HCT116 (cell line): ENCODE results near the gene NTN3. TPM values are rescaled to one million over a fixed set of nuclear protein-coding genes. Genes with fewer than 3 reads are reported as not detected.

Source experiments
- ATAC-seq: fragments of 200-7000 bp; cut with Tn5 transposase; 2 replicates; pipeline ENCODE4 v1.9.1; 2020; ENCODE audit warnings: mild to moderate bottlenecking, moderate library complexity
- BruUV-seq: library from RNA; stranded (reverse); fragments of 400-500 nt; replicated peaks from 2 replicates; lab custom pipeline; 2021; lab: Mats Ljungman, UMichigan
- CTCF ChIA-PET: fragments of 300-600 bp; sonication (Branson Sonifier 250); formaldehyde crosslinking; loops from one replicate; lab custom pipeline; 2021; ENCODE audit warnings: antibody characterized with exemption; lab: Charles Lee
- POLR2A ChIA-PET: fragments of 300-600, 350-600 bp; sonication (Branson Sonifier 250); formaldehyde crosslinking; loops from one replicate; lab custom pipeline; 2021; ENCODE audit warnings: antibody characterized with exemption; lab: Charles Lee
- RAD21 ChIA-PET, 2 experiments: fragments of 300-600 bp; sonication (Branson Sonifier 250); formaldehyde crosslinking; loops; one replicate each; lab custom pipeline; 2023; ENCODE audit warnings: low total read pairs in 2 of 2; ENCODE audit not compliant: uncharacterized antibody in 2 of 2, unreplicated experiment in 2 of 2, low non-redundant PET in 1 of 2; lab: Charles Lee
- DNase-seq: peaks from one replicate; pipeline ENCODE4 v3.0.0-alpha.2; 2010; ENCODE audit warnings: low read depth, low spot score
- H2AFZ ChIP-seq: fragments of 200-600 bp; shearing (Covaris generic), sonication (generic); 2 replicates; pipeline ENCODE4 v1.6.1; 2017; ENCODE audit warnings: low read depth, mixed run types, mixed read lengths, antibody characterized with exemption, low read length; ENCODE audit not compliant: poor library complexity, severe bottlenecking
- H3K27ac ChIP-seq: 2 replicates; pipeline ENCODE4 v1.5.1; 2012; ENCODE audit warnings: low read depth, low read length
- H3K27me3 ChIP-seq: fragments of 200-600 bp; sonication (generic); 2 replicates; pipeline ENCODE4 v1.6.1; 2016; ENCODE audit warnings: mixed run types, low read length, mixed read lengths; ENCODE audit not compliant: insufficient read depth
- H3K36me3 ChIP-seq, 2 experiments: fragments of 200-500 bp in 1 of 2; fragments of 200-600 bp in 1 of 2; sonication (Bioruptor generic) in 1 of 2; sonication (generic) in 1 of 2; 2 replicates each; pipeline versions ENCODE4 v1.5.1 to v1.6.1; 2014 to 2016; ENCODE audit warnings: low read length in 2 of 2, inconsistent platforms in 1 of 2, mixed read lengths in 1 of 2, mixed run types in 1 of 2; ENCODE audit not compliant: insufficient read depth in 2 of 2, control insufficient read depth in 1 of 2
- H3K4me1 ChIP-seq, 2 experiments: fragments of 200-600 bp in 1 of 2; sonication (generic) in 1 of 2; 2 replicates each; pipeline versions ENCODE4 v1.5.1 to v1.6.1; 2012 to 2017; ENCODE audit warnings: low read length in 2 of 2, inconsistent platforms in 1 of 2, mild to moderate bottlenecking in 1 of 2, mixed read lengths in 1 of 2, mixed run types in 1 of 2, moderate library complexity in 1 of 2; ENCODE audit not compliant: insufficient read depth in 2 of 2, control insufficient read depth in 1 of 2
- H3K4me2 ChIP-seq: fragments of 200-600 bp; sonication (generic); 2 replicates; pipeline ENCODE4 v1.6.1; 2017; ENCODE audit warnings: mixed run types, low read length, mixed read lengths
- H3K4me3 ChIP-seq, 2 experiments: fragments of 200-600 bp in 1 of 2; sonication (generic) in 1 of 2; replicated peaks in 1 of 2; 2 replicates each; pipeline ENCODE4 v1.5.1; 2011 to 2016; ENCODE audit warnings: low read length in 2 of 2, control low read depth in 1 of 2, low read depth in 1 of 2, mild to moderate bottlenecking in 1 of 2, mixed read lengths in 1 of 2, mixed run types in 1 of 2
- H3K79me2 ChIP-seq: fragments of 200-600 bp; sonication (generic); 2 replicates; pipeline ENCODE4 v1.6.1; 2017; ENCODE audit warnings: mild to moderate bottlenecking, mixed run types, low read length, moderate library complexity, mixed read lengths; ENCODE audit not compliant: insufficient read depth
- H3K9ac ChIP-seq: fragments of 200-600 bp; sonication (generic); 2 replicates; pipeline ENCODE4 v1.6.1; 2016; ENCODE audit warnings: low read length, mixed read lengths
- H3K9me2 ChIP-seq: fragments of 200-600 bp; sonication (generic), shearing (Covaris generic); 2 replicates; pipeline ENCODE4 v1.6.1; 2017; ENCODE audit warnings: mixed run types, mild to moderate bottlenecking, moderate library complexity; ENCODE audit not compliant: insufficient read depth
- H3K9me3 ChIP-seq, 2 experiments: fragments of 200-500 bp in 1 of 2; fragments of 200-600 bp in 1 of 2; sonication (Bioruptor generic) in 1 of 2; sonication (generic) in 1 of 2; 2 replicates each; pipeline ENCODE4 v1.6.1; 2014 to 2017; ENCODE audit warnings: low read length in 2 of 2, mixed read lengths in 2 of 2, inconsistent platforms in 1 of 2, low read depth in 1 of 2, mild to moderate bottlenecking in 1 of 2, mixed run types in 1 of 2, moderate library complexity in 1 of 2; ENCODE audit not compliant: control insufficient read depth in 1 of 2, insufficient read depth in 1 of 2
- H4K20me1 ChIP-seq: fragments of 200-600 bp; sonication (generic), shearing (Covaris generic); 2 replicates; pipeline ENCODE4 v1.6.1; 2017; ENCODE audit warnings: mixed run types, mild to moderate bottlenecking, moderate library complexity; ENCODE audit not compliant: insufficient read depth
- CEBPB ChIP-seq: IDR thresholded peaks from 2 replicates; pipeline ENCODE4 v1.6.1; 2012; ENCODE audit warnings: low read depth
- EGR1 ChIP-seq: IDR thresholded peaks from 2 replicates; pipeline ENCODE4 v1.6.1; 2012; ENCODE audit warnings: low read depth
- EZH2phosphoT487 ChIP-seq: fragments of 200-600 bp; IDR thresholded peaks from 2 replicates; pipeline ENCODE4 v1.6.1; 2018; ENCODE audit warnings: antibody characterized with exemption, borderline replicate concordance
- SIN3A ChIP-seq: IDR thresholded peaks from 2 replicates; pipeline ENCODE4 v1.6.1; 2012; ENCODE audit warnings: low read depth
- TCF7L2 ChIP-seq: IDR thresholded peaks from 2 replicates; pipeline ENCODE4 v1.7.0; 2011; ENCODE audit warnings: borderline replicate concordance, inconsistent platforms; ENCODE audit not compliant: insufficient read depth, insufficient read length; ENCODE audit errors: extremely low read depth
- ZFX ChIP-seq: fragments of 450-650 bp; IDR thresholded peaks from 2 replicates; pipeline ENCODE4 v1.6.1; 2017
- ZNF274 ChIP-seq: fragments of 200-500 bp; sonication (Bioruptor generic); IDR thresholded peaks from 2 replicates; pipeline ENCODE4 v1.6.1; 2014; ENCODE audit warnings: mild to moderate bottlenecking, low read depth, low read length, inconsistent platforms
- intact Hi-C: fragments of 100-400 bp; cut with micrococcal nuclease; formaldehyde crosslinking; loops from 2 replicates; pipeline ENCODE4 v1.10.0; 2022
- total RNA-seq: library from RNA; stranded (reverse); gene quantifications from one replicate; pipeline ENCODE4 v1.2.1, GENCODE V29; 2021; ENCODE audit not compliant: unreplicated experiment
- TF ChIP-seq, protein P1 (sequence below): IDR thresholded peaks from 2 replicates; pipeline ENCODE4 v1.6.1; 2011; ENCODE audit warnings: mild to moderate bottlenecking, low read length, moderate library complexity; ENCODE audit not compliant: insufficient replicate concordance; ENCODE audit errors: extremely low read depth

The NTN3 gene
- total RNA-seq, 1 experiment from 2014 or later = 0.30 TPM

DNA sequence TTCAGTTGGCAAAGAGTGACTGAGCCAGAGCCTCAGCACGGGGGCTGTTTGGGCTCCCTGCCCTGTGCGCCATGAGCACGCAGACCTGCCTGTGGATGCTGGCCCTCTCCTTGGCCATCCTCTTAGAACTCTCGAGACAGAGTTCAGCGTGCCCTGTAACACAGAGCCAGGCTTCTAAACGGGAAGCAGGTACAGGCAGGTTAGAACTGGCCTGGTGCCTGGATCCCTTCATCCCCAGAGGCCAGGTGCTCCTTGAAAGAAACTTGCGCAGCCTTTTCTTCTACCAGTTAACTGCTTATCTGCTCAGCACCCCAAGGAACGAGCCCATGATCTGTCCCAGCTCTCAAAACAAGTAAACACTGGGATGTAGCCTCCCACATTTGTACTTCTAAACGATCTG is 35.0 kb upstream of the NTN3 start:
- no peak for TF ChIP-seq TCF7L2
- TF ChIP-seq, all 23 proteins: peak for 0
- Histone ChIP-seq H3K9me3 (no peaks in the 10 kb centered on the region), H3K9ac (no peak overlapping the region), H3K4me2 (no peak overlapping the region), H2AFZ (no peak overlapping the region), H3K79me2 (peaks cover 64% of the 10 kb centered on the region), H3K36me3 (peaks cover 56 to 74% of the 10 kb centered on the region in 2 experiments), H3K9me2 (no peaks in the 10 kb centered on the region), H3K4me1 (no peaks in the 10 kb centered on the region), H4K20me1 (no peaks in the 10 kb centered on the region), H3K27me3 (no peaks in the 10 kb centered on the region), H3K27ac (no peak overlapping the region), H3K4me3 (no peak overlapping the region)
- POLR2A ChIA-PET = no interaction called here
- ATAC-seq = no peak
- CTCF ChIA-PET = no interaction called here
- BruUV-seq = no TSS peak
- RAD21 ChIA-PET = no interaction called here
- intact Hi-C loops = no loop called here
- no peak for DNase-seq

DNA sequence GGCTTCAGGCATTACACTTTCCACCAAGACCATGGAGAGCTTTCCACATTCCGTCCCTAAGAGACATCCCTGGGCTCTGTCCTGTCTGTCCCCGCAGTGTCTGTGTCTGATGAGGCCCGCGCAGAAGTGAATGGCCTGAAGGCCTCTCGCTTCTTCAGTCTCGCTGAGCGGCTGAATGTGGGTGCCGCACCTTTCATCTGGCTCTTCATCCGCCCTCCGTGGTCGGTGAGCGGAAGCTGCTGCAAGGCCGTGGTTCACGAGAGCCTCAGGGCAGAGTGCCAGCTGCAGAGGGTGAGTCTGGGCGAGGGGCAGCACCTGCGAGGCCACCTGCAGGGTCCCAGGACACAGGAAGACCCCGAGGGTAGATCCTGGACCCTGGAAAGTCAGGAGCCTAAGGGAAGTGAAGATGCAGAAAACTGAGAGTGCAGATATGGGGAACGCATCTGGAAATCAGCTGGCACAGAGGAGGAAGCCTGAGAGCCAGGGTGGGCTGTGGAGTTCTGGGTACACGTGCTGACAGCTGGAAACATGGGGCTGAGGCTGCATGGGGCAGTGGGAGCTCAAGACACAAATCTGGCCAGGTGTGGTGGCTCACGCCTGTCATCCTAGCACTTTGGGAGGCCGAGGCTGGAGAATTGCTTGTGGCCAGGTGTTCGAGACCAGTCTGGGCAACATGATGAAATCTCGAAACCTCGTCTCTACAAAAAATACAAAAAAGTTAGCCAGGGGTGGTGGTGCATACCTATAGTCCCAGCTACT is 33.9 kb upstream of the NTN3 start:
- no peak overlapping the region for H3K27ac ChIP-seq
- no peaks in the 10 kb centered on the region for H3K27me3 ChIP-seq
- ATAC-seq (no peak), DNase-seq (no peak)
- H3K4me1 ChIP-seq = no peaks in the 10 kb centered on the region
- H3K9me3 ChIP-seq = no peaks in the 10 kb centered on the region
- H3K4me2 ChIP-seq = no peak overlapping the region
- H3K79me2 ChIP-seq = peaks cover 53% of the 10 kb centered on the region
- H3K9me2 ChIP-seq = no peaks in the 10 kb centered on the region
- ChIA-PET RAD21 (no interaction called here), POLR2A (no interaction called here), CTCF (no interaction called here)
- H3K4me3 ChIP-seq = no peak overlapping the region
- intact Hi-C loops = no loop called here
- H3K9ac ChIP-seq = no peak overlapping the region
- TF ChIP-seq CEBPB (no peak), ZNF274 (no peak), EGR1 (no peak), ZFX (no peak), EZH2phosphoT487 (no peak), SIN3A (no peak)
- TF ChIP-seq, protein P1, sequence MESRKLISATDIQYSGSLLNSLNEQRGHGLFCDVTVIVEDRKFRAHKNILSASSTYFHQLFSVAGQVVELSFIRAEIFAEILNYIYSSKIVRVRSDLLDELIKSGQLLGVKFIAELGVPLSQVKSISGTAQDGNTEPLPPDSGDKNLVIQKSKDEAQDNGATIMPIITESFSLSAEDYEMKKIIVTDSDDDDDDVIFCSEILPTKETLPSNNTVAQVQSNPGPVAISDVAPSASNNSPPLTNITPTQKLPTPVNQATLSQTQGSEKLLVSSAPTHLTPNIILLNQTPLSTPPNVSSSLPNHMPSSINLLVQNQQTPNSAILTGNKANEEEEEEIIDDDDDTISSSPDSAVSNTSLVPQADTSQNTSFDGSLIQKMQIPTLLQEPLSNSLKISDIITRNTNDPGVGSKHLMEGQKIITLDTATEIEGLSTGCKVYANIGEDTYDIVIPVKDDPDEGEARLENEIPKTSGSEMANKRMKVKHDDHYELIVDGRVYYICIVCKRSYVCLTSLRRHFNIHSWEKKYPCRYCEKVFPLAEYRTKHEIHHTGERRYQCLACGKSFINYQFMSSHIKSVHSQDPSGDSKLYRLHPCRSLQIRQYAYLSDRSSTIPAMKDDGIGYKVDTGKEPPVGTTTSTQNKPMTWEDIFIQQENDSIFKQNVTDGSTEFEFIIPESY = no peak
- H2AFZ ChIP-seq = no peak overlapping the region
- BruUV-seq = no TSS peak
- peaks cover 52 to 65% of the 10 kb centered on the region in 2 experiments for H3K36me3 ChIP-seq
- H4K20me1 ChIP-seq = no peaks in the 10 kb centered on the region
